Measurements from ENCODE around the gene CDH26. TPM values are rescaled to one million over a fixed set of nuclear protein-coding genes. Genes with fewer than 3 reads are reported as not detected.

Gene CDH26
- total RNA-seq, 4 donors from 2014 or later: 2.5 to 10.3 (median 4.0) TPM

GRCh38 chr20:59997896-59998295 is 39.7 kb downstream of the CDH26 start:
- intact Hi-C loops (cut with DNase I): no loop called here
- Histone ChIP-seq H3K27ac (no peak overlapping the region), H3K4me3 (no peak overlapping the region), H3K9me3 (no peaks in the 10 kb centered on the region), H3K27me3 (no peaks in the 10 kb centered on the region), H3K36me3 (no peaks in the 10 kb centered on the region), H3K4me1 (peaks cover 0 to 26% (median 15%) of the 10 kb centered on the region in 3 donors)
- 90 to 93% methylated on average over 2 of the region's 2 CpGs for WGBS, 2 donors
- no peak for TF ChIP-seq CTCF (IDR thresholded peaks at IDR 0.05)
- TF ChIP-seq POLR2A (IDR thresholded peaks at IDR 0.05): no peak
- no peak for DNase-seq

GRCh38 chr20:59999502-59999901 is 41.3 kb downstream of the CDH26 start:
- intact Hi-C loops (cut with DNase I): no loop called here
- Histone ChIP-seq H3K9me3 (no peaks in the 10 kb centered on the region), H3K27ac (no peak overlapping the region), H3K27me3 (no peaks in the 10 kb centered on the region), H3K4me3 (no peak overlapping the region), H3K36me3 (no peaks in the 10 kb centered on the region), H3K4me1 (peaks cover 0 to 17% (median 8%) of the 10 kb centered on the region in 3 donors)
- WGBS, 2 donors: 78 to 94% methylated on average over 3 of the region's 3 CpGs
- no peak for TF ChIP-seq POLR2A (IDR thresholded peaks at IDR 0.05)
- no peak for TF ChIP-seq CTCF (IDR thresholded peaks at IDR 0.05)
- DNase-seq: no peak

- Histone ChIP-seq H3K36me3 (no peaks in the 10 kb centered on the region), H3K9me3 (no peaks in the 10 kb centered on the region), H3K27me3 (no peaks in the 10 kb centered on the region), H3K4me3 (no peak overlapping the region), H3K4me1 (peaks cover 0 to 8% (median 0%) of the 10 kb centered on the region in 3 donors), H3K27ac (no peak overlapping the region)
- WGBS, 2 donors: 73 to 81% methylated on average over 8 of the region's 8 CpGs
- TF ChIP-seq POLR2A (IDR thresholded peaks at IDR 0.05): no peak
- no peak for TF ChIP-seq CTCF (IDR thresholded peaks at IDR 0.05)
- DNase-seq: no peak
- intact Hi-C loops (cut with DNase I): no loop called here
Observed at GRCh38 chr20:60000271-60001042, 42.2 kb downstream of the CDH26 start.

- TF ChIP-seq CTCF (IDR thresholded peaks at IDR 0.05): no peak
- DNase-seq: no peak
- peaks cover 0 to 1% (median 0%) of the 10 kb centered on the region in 3 donors for H3K4me1 ChIP-seq
- intact Hi-C loops (cut with DNase I): no loop called here
- H3K36me3 ChIP-seq: no peaks in the 10 kb centered on the region
- H3K27me3 ChIP-seq: no peaks in the 10 kb centered on the region
- H3K27ac ChIP-seq: no peak overlapping the region
- no peak overlapping the region for H3K4me3 ChIP-seq
- WGBS, 2 donors: 52 to 56% methylated on average over 10 to 11 of the region's 11 CpGs
- H3K9me3 ChIP-seq: no peaks in the 10 kb centered on the region
Observed at GRCh38 chr20:60001108-60001507, 42.9 kb downstream of the CDH26 start.

GRCh38 chr20:60003776-60004175 is 45.6 kb downstream of the CDH26 start:
- Histone ChIP-seq H3K36me3 (no peaks in the 10 kb centered on the region), H3K4me1 (peaks cover 0 to 7% (median 0%) of the 10 kb centered on the region in 3 donors), H3K9me3 (no peaks in the 10 kb centered on the region), H3K27ac (no peak overlapping the region), H3K27me3 (no peaks in the 10 kb centered on the region), H3K4me3 (no peak overlapping the region)
- TF ChIP-seq CTCF (IDR thresholded peaks at IDR 0.05): no peak
- TF ChIP-seq POLR2A (IDR thresholded peaks at IDR 0.05): no peak
- 85 to 91% methylated on average over 4 of the region's 4 CpGs for WGBS, 2 donors
- DNase-seq: no peak
- intact Hi-C loops (cut with DNase I): no loop called here

Measured in esophagus squamous epithelium (tissue), 5 donors.